ENCODE measurements around the gene RBM20.
A peak's percentile ranks its signal among the peaks of the same experiment; 100 is the strongest.
"Not testable (repeated sequence)": the region's sequence is repeated elsewhere in the genome, so short reads cannot be mapped to it uniquely, and the experiment has no call there.

The RBM20 gene

GRCh38 chr10:110767601-110768000, 123.5 kb downstream of the RBM20 start:
- not testable (repeated sequence) for DNase-seq

- no peak for DNase-seq
These were observed 126.1 kb downstream of the RBM20 start for GRCh38 chr10:110770243-110770642.

- DNase-seq = no peak
These were observed 127.3 kb downstream of the RBM20 start for GRCh38 chr10:110771486-110771885.

- no peak for DNase-seq
These were observed 127.9 kb downstream of the RBM20 start for GRCh38 chr10:110771991-110772390.

GRCh38 chr10:110772454-110773025, 128.4 kb downstream of the RBM20 start:
- DNase-seq = no peak

GRCh38 chr10:110773693-110774068, 129.5 kb downstream of the RBM20 start:
- DNase-seq = no peak

- DNase-seq = peak; percentile 83
These were observed 130.2 kb downstream of the RBM20 start for GRCh38 chr10:110774069-110775019.

GRCh38 chr10:110775020-110775375, 130.9 kb downstream of the RBM20 start:
- DNase-seq = no peak

GRCh38 chr10:110775406-110775805, 131.3 kb downstream of the RBM20 start:
- DNase-seq = no peak

GRCh38 chr10:110777017-110777416, 132.9 kb downstream of the RBM20 start:
- no peak for DNase-seq

- no peak for DNase-seq
These were observed 133.5 kb downstream of the RBM20 start for GRCh38 chr10:110777661-110778060.

GRCh38 chr10:110778211-110778610, 134.1 kb downstream of the RBM20 start:
- no peak for DNase-seq

GRCh38 chr10:110779489-110779888, 135.4 kb downstream of the RBM20 start:
- DNase-seq = no peak

GRCh38 chr10:110780704-110781103, 136.6 kb downstream of the RBM20 start:
- DNase-seq = no peak

GRCh38 chr10:110781139-110781538, 137.0 kb downstream of the RBM20 start:
- no peak for DNase-seq

GRCh38 chr10:110782616-110783015, 138.5 kb downstream of the RBM20 start:
- DNase-seq = no peak

- DNase-seq = no peak
These were observed 139.5 kb downstream of the RBM20 start for GRCh38 chr10:110783509-110784107.

- no peak for DNase-seq
These were observed 140.1 kb downstream of the RBM20 start for GRCh38 chr10:110784198-110784597.

- no peak for DNase-seq
These were observed 142.0 kb downstream of the RBM20 start for GRCh38 chr10:110786172-110786571.

GRCh38 chr10:110788620-110789385, 144.7 kb downstream of the RBM20 start:
- no peak for DNase-seq

GRCh38 chr10:110789604-110790433, 145.7 kb downstream of the RBM20 start:
- no peak for DNase-seq

- DNase-seq = no peak
These were observed 146.9 kb downstream of the RBM20 start for GRCh38 chr10:110790913-110791506.

Measured in EL (cell line).